Measurements from ENCODE around the gene PBRM1. TPM values are rescaled to one million over a fixed set of nuclear protein-coding genes. Genes with fewer than 3 reads are reported as not detected.

Gene PBRM1
- total RNA-seq, 1 donor from 2014 or later: 90.1 TPM

- no peak overlapping the region for H3K27ac Mint-ChIP-seq
- peaks cover 4% of the 10 kb centered on the region for H3K9me3 Mint-ChIP-seq
- no peaks in the 10 kb centered on the region for H3K4me1 Mint-ChIP-seq
- H3K4me3 Mint-ChIP-seq: no peak overlapping the region
- H3K27me3 Mint-ChIP-seq (ENCODE audit: low read depth): no peaks in the 10 kb centered on the region
- no peak for TF ChIP-seq CTCF (IDR thresholded peaks at IDR 0.05; ENCODE audit: unreplicated experiment)
- peaks cover 27% of the 10 kb centered on the region for H3K36me3 Mint-ChIP-seq
- DNase-seq (ENCODE audit: low spot score in 2 of 2, unreplicated experiment in 2 of 2): no peak
These were observed 30.1 kb upstream of the PBRM1 start for GRCh38 chr3:52715714-52716305.

- no peak for TF ChIP-seq CTCF (IDR thresholded peaks at IDR 0.05; ENCODE audit: unreplicated experiment)
- DNase-seq (ENCODE audit: low spot score in 2 of 2, unreplicated experiment in 2 of 2): no peak
- Mint-ChIP-seq H3K27me3 (ENCODE audit: low read depth) (no peaks in the 10 kb centered on the region), H3K36me3 (peaks cover 19% of the 10 kb centered on the region), H3K27ac (no peak overlapping the region), H3K4me3 (peak overlapping the region; percentile 47), H3K9me3 (peaks cover 1% of the 10 kb centered on the region), H3K4me1 (no peaks in the 10 kb centered on the region)
These were observed 28.9 kb upstream of the PBRM1 start for GRCh38 chr3:52714335-52715302.

- no peak for DNase-seq (ENCODE audit: low spot score in 2 of 2, unreplicated experiment in 2 of 2)
- Mint-ChIP-seq H3K27me3 (ENCODE audit: low read depth) (no peaks in the 10 kb centered on the region), H3K9me3 (no peaks in the 10 kb centered on the region), H3K4me1 (peaks cover 3% of the 10 kb centered on the region), H3K4me3 (no peak overlapping the region), H3K36me3 (peaks cover 10% of the 10 kb centered on the region), H3K27ac (no peak overlapping the region)
- TF ChIP-seq CTCF (IDR thresholded peaks at IDR 0.05; ENCODE audit: unreplicated experiment): no peak
These were observed 26.8 kb upstream of the PBRM1 start for GRCh38 chr3:52712291-52713212.

DNA sequence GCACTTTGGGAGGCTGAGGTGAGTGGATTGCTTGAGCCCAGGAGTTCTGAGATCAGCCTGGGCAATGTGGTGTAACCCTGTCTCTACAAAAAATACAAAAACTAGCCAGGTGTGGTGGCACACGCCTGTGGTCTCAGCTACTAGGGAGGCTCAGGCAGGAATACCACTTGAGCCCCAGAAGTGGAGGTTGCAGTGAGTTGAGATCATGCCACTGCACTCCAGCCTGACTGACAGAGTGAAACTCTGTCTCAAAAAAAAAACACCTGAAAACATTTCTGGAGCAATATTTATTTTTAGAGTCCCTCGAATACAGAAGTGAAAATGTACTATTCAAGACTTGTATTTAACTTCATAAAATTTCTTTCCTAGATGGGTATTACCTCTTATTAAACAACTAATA is 24.8 kb upstream of the PBRM1 start:
- Mint-ChIP-seq H3K27ac (no peak overlapping the region), H3K4me1 (peaks cover 12% of the 10 kb centered on the region), H3K36me3 (peaks cover 10% of the 10 kb centered on the region), H3K4me3 (no peak overlapping the region), H3K9me3 (no peaks in the 10 kb centered on the region), H3K27me3 (ENCODE audit: low read depth) (no peaks in the 10 kb centered on the region)
- no peak for TF ChIP-seq CTCF (IDR thresholded peaks at IDR 0.05; ENCODE audit: unreplicated experiment)
- no peak for DNase-seq (ENCODE audit: low spot score in 2 of 2, unreplicated experiment in 2 of 2)

- no peak for TF ChIP-seq CTCF (IDR thresholded peaks at IDR 0.05; ENCODE audit: unreplicated experiment)
- peaks cover 5% of the 10 kb centered on the region for H3K36me3 Mint-ChIP-seq
- no peak for DNase-seq (ENCODE audit: low spot score in 2 of 2, unreplicated experiment in 2 of 2)
- H3K9me3 Mint-ChIP-seq: no peaks in the 10 kb centered on the region
- no peak overlapping the region for H3K27ac Mint-ChIP-seq
- H3K4me3 Mint-ChIP-seq: peak overlapping the region; percentile 56
- H3K27me3 Mint-ChIP-seq (ENCODE audit: low read depth): no peaks in the 10 kb centered on the region
- peaks cover 28% of the 10 kb centered on the region for H3K4me1 Mint-ChIP-seq
These were observed 21.9 kb upstream of the PBRM1 start for GRCh38 chr3:52707585-52707984.
